Measurements from ENCODE around the gene IGFL4.

The IGFL4 gene

DNA sequence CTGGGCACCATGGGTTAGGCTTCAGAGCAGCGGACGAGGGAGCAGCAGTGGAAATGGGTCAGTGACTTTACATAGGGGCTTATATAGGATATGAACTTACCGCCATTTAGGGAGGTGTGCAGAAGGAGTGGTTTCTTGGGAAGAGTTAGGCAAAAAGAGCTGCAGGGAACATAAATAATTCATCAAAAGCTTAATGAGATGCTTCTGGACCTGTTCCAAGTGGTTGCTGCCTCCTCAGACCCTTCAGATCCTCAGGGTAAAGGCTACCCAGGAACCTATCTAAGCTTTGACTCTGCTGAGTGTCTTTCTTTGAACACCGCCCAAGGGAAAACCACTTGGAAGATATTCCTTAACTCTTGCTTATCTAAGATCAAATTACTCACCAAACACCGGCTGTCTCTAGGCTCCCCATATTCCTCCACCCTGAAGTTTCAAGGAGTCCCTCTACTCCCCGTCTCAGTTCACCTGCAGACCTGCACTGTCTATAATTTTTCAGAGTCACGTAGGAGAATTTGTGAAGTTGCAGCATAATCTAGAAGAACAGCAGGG lies at the start of gene IGFL4:
Gene IGFL4, minus strand, starts transcription at position 51 of the 549 bp plus-strand sequence. Its CDS starts 40 bp downstream, at position 11.
- no peak within 1 kb of the TSS for H3K4me3 ChIP-seq (ENCODE audit: low read depth, low read length)
- TF ChIP-seq, protein P1, sequence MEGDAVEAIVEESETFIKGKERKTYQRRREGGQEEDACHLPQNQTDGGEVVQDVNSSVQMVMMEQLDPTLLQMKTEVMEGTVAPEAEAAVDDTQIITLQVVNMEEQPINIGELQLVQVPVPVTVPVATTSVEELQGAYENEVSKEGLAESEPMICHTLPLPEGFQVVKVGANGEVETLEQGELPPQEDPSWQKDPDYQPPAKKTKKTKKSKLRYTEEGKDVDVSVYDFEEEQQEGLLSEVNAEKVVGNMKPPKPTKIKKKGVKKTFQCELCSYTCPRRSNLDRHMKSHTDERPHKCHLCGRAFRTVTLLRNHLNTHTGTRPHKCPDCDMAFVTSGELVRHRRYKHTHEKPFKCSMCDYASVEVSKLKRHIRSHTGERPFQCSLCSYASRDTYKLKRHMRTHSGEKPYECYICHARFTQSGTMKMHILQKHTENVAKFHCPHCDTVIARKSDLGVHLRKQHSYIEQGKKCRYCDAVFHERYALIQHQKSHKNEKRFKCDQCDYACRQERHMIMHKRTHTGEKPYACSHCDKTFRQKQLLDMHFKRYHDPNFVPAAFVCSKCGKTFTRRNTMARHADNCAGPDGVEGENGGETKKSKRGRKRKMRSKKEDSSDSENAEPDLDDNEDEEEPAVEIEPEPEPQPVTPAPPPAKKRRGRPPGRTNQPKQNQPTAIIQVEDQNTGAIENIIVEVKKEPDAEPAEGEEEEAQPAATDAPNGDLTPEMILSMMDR (IDR thresholded peaks at IDR 0.05; ENCODE audit: low read depth, low read length, missing control alignments), result no peak
- DNase-seq (ENCODE audit: low read depth), result no peak
- in situ Hi-C loops (cut with HindIII; ENCODE audit: low sequenced_read_pairs), result no loop called here

DNA sequence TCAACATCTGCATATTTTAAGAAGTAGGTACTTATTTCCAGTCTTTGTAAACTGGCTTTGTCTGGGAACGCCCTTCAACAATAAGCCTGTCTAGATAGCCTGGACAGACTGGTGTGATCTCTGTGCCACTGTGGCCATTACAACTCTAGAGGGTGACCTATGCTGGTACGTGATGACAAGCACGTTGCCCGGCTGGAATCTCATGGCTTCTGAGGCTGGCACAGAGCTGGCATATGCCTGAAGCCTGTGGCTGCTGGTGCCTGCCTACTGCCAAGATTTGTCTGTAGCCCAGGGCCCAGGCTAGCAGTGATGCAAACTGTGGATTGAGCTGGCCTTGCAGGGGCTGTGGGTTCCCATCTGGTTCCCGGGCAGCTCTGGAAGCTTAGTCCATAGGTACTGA lies 49.6 kb upstream of the IGFL4 start:
- TF ChIP-seq, protein P1 (IDR thresholded peaks at IDR 0.05; ENCODE audit: low read depth, low read length, missing control alignments), result no peak
- DNase-seq (ENCODE audit: low read depth), result no peak
- in situ Hi-C loops (cut with HindIII; ENCODE audit: low sequenced_read_pairs), result no loop called here
- no peak overlapping the region for H3K4me3 ChIP-seq (ENCODE audit: low read depth, low read length)

DNA sequence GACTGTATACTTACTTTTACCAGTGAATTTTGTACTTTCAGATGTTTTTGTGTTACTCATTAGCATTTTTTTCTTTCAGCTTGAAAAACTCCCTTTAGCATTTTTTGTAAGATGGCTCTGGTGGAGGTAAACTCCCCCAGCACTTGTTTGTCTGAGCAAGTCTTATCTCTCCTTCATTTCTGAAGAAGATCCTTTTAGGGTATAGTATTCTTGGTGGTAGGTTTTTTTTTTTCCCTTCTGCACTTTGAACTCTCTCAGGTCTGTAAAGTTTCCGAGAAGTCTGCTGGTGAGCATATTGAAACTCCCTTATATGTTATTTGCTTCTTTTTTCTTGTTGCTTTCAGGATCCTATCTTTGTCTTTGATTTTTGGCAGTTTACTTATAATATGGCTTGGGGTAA lies 48.6 kb upstream of the IGFL4 start:
- in situ Hi-C loops (cut with HindIII; ENCODE audit: low sequenced_read_pairs), result no loop called here
- TF ChIP-seq, protein P1 (IDR thresholded peaks at IDR 0.05; ENCODE audit: low read depth, low read length, missing control alignments), result no peak
- H3K4me3 ChIP-seq (ENCODE audit: low read depth, low read length), result no peak overlapping the region
- no peak for DNase-seq (ENCODE audit: low read depth)

DNA sequence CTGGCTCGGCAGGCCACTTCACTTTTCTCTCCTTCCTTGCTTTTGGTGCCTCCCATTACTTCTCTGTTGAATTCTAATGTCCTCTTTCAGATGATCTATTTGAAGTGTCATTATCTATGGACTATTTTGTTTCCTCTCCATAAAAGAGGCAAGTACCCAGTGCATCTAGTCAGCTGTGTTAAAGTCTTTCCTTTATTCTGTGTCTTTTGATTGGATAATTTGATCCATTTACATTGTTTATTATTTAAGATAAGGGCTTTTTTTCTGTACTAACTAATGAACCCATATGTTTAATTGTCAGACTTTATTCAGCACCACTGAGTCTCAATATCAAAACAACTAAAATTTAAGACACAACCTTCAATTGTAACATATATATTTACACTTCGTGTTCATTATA lies 47.3 kb upstream of the IGFL4 start:
- no peak overlapping the region for H3K4me3 ChIP-seq (ENCODE audit: low read depth, low read length)
- TF ChIP-seq, protein P1 (IDR thresholded peaks at IDR 0.05; ENCODE audit: low read depth, low read length, missing control alignments), result no peak
- DNase-seq (ENCODE audit: low read depth), result no peak
- in situ Hi-C loops (cut with HindIII; ENCODE audit: low sequenced_read_pairs), result no loop called here

DNA sequence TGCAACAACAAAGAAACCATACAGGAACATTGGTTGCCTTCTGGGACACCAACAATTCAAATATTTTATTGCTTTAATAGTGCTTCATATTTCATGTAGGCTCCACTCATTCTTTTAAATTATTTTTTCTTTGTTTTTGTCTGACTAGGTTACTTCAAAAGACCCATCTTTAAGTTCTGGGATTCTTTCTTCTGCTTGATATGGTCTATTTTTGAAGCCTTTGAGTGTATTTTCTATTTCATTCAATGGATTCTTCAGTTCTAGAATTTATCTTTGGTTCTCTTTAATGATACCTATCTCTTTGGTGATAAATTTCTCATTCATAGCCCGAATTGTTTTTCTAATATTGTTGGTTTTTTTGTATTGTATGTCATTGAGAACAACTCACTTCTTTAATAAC lies 45.1 kb upstream of the IGFL4 start:
- TF ChIP-seq, protein P1 (IDR thresholded peaks at IDR 0.05; ENCODE audit: low read depth, low read length, missing control alignments), result no peak
- H3K4me3 ChIP-seq (ENCODE audit: low read depth, low read length), result no peak overlapping the region
- in situ Hi-C loops (cut with HindIII; ENCODE audit: low sequenced_read_pairs), result no loop called here
- no peak for DNase-seq (ENCODE audit: low read depth)

DNA sequence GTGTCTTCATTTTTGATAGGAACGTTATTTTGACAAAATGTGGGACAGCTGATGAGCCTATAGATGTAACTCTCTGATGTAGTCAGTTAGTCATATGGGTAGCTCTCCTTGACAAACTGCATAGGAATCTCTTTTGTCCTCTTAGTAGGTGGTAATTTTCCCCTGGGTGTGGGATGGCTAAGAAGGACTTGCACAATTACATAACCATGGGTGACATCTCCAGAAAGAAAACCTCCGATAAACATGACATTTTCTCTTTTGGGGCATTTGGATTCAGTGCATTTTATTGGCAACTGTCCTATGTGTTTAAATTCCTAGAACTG lies 41.9 kb upstream of the IGFL4 start:
- in situ Hi-C loops (cut with HindIII; ENCODE audit: low sequenced_read_pairs), result no loop called here
- H3K4me3 ChIP-seq (ENCODE audit: low read depth, low read length), result no peak overlapping the region
- TF ChIP-seq, protein P1 (IDR thresholded peaks at IDR 0.05; ENCODE audit: low read depth, low read length, missing control alignments), result no peak
- no peak for DNase-seq (ENCODE audit: low read depth)
